Activated T-cell treated with anti-CD3 and anti-CD28 coated beads, Interleukin-2, amount 50 U/mL, for 4 hours (primary cell): ENCODE data around the gene RPL7A. TPM values are rescaled to one million over a fixed set of nuclear protein-coding genes. Genes with fewer than 3 reads are reported as not detected.
"Not testable (repeated sequence)": the region's sequence is repeated elsewhere in the genome, so short reads cannot be mapped to it uniquely, and the experiment has no call there.

Experiments
- ATAC-seq, 2 donors: fragments of 200-7000 bp; cut with Tn5 transposase; one replicate each; pipeline ENCODE4 v1.10.0; 2021
- DNase-seq: peaks from one replicate; pipeline ENCODE4 v3.0.0-alpha.2; 2020
- H3K27me3 Mint-ChIP-seq: one replicate; pipeline ENCODE4 v1.8.0; 2021; ENCODE audit warnings: low read depth, mixed read lengths
- H3K36me3 Mint-ChIP-seq: one replicate; pipeline ENCODE4 v1.8.0; 2022; ENCODE audit warnings: mixed read lengths; ENCODE audit not compliant: insufficient read depth
- H3K4me1 Mint-ChIP-seq: one replicate; pipeline ENCODE4 v1.8.0; 2021; ENCODE audit warnings: low read depth, mixed read lengths
- H3K4me3 Mint-ChIP-seq: one replicate; pipeline ENCODE4 v1.8.0; 2021; ENCODE audit warnings: mild to moderate bottlenecking, moderate library complexity, mixed read lengths
- H3K9me3 Mint-ChIP-seq: one replicate; pipeline ENCODE4 v1.8.0; 2021; ENCODE audit warnings: mixed read lengths
- total RNA-seq, 3 donors: library from RNA; stranded (reverse); gene quantifications; one replicate each; pipeline ENCODE4 v1.2.1, GENCODE V29; 2021

RPL7A gene
- total RNA-seq, 3 donors from 2014 or later: 3,573 to 3,630 (median 3,625) TPM

DNA sequence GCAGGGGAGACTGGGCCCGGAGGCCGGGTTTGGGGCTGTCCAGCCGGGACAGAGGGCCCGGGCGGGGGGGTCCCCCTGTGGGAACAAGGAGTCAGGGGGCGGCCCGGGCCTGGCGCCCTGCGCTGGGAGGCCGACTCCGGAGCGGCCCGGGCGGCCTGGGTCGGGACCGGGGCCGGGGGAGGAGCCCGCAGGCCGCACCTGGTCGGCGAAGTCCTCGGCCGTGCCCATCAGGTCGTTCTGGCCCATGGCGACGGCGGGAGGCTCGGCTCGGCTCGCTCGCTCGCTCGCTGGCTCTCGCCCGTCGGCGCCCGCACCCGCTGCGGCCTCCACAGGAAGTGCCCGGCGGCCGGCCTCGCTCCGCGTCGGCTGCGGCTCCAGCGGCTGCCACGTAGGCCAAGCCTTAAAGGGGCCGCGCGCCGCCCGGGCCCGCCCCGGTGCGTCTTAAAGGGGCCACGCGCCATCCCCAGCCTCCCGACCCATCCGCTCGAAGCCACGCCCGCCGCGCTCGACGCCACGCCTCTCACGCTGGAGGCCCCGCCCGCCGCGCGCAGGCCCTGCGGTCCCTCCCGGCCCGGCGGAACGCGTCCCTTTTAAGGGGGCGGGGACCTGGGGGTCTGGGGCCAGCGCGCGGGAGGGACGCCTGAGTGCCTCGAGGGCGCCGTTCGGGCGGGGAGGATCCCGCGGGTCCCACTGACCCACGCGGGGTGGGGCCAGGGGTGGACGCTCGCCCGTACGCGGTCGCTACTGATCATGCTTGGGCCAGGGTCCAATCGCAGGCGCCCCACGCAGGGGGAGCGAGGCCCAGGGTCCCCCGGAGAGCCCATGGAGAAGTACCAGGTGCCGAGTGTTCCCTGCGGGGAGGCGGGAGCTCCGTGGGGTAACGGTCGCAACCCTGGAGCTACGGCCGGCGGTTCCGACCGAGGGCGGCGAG, 28.0 kb downstream of the RPL7A start, which contains the start of the genes STKLD1 and SURF4:
TSS of gene STKLD1 (plus strand) at position 643 of the 931 bp plus-strand sequence. CDS start at position 751, 108 bp downstream.
TSS of gene SURF4 (minus strand) at position 337 of the 931 bp plus-strand sequence. CDS start at position 246, 91 bp downstream.
- DNase-seq (peak; percentile 95), ATAC-seq (peak; percentile 78 to 79)
- no peaks in the 10 kb centered on the region for H3K27me3 Mint-ChIP-seq
- H3K4me3 Mint-ChIP-seq: peak within 1 kb of the TSS; percentile 98
- H3K9me3 Mint-ChIP-seq: no peaks in the 10 kb centered on the region
- peaks cover 13% of the 10 kb centered on the region for H3K36me3 Mint-ChIP-seq
- H3K4me1 Mint-ChIP-seq: peaks cover 37% of the 10 kb centered on the region

DNA sequence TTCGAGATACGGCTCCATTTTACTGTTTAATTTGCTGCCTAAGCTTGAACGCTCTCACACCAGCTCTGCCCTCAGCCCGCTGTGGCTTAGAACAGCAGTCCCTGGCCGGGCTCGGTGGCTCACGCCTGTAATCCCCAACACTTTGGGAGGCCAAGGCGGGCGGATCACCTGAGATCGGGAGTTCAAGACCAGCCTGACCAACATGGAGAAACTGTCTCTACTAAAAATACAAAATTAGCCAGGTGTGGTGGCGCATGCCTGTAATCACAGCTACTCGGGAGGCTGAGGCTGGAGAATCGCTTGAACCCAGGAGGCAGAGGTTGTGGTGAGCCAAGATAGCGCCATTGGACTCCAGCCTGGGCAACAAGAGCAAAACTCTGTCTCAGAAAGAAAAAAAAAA, 29.3 kb downstream of the RPL7A start:
- not testable (repeated sequence) for H3K36me3 Mint-ChIP-seq, DNase-seq, H3K27me3 Mint-ChIP-seq, H3K9me3 Mint-ChIP-seq, ATAC-seq
- Mint-ChIP-seq H3K4me1 (peaks cover 24% of the 10 kb centered on the region), H3K4me3 (peak overlapping the region; percentile 64)

DNA sequence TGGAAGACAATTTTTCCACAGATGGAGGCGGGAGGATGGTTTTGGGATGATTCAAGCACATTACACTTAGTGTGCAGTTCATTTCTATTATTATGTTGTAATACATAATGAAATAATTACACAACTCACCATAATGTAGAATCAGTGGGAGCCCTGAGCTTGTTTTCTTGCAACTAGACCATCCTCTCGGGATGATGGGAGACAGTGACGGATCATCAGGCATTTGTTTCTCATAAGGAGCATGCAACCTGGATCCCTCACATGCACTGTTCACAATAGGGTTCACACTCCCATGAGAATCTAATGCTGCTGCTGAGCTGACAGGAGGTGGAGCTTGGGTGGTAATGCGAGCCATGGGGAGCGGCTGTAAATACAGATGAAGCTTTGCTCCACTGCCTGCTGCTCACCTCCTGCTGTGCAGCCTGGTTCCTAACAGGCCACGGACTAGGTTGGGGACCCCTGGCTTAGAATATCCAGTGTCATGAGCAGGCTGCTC, 29.8 kb downstream of the RPL7A start:
- ATAC-seq (no peak), DNase-seq (no peak)
- Mint-ChIP-seq H3K4me1 (peaks cover 20% of the 10 kb centered on the region), H3K4me3 (no peak overlapping the region), H3K36me3 (peaks cover 5% of the 10 kb centered on the region), H3K27me3 (no peaks in the 10 kb centered on the region), H3K9me3 (no peaks in the 10 kb centered on the region)

DNA sequence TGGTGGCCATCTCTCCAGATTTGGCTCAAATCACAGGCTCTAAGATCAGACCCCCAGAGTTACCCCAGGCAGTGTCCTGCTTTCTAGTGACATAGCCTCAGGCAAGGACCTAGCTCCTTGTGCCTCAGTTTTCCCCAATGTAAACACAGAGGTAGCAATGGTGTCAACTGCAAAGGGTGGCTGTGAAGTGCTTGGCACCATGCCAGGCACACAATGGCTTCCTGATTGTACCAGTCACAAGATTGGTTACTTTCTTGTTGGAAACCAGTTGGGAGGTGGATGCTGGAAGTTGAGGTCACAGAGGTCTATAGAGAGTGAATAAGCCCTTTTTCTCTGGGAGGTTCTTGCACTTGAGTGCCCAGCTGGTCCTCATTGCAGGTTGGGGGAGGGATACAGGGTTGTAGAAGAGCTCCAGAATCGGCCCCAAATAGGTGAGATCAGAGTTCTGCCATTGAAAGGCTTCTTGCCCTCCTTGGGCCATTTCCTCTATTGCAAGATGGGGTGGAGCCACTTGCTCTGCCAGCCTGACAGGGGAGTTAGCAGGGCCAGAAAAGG, 30.5 kb downstream of the RPL7A start:
- Mint-ChIP-seq H3K4me1 (peaks cover 12% of the 10 kb centered on the region), H3K4me3 (no peak overlapping the region)

DNA sequence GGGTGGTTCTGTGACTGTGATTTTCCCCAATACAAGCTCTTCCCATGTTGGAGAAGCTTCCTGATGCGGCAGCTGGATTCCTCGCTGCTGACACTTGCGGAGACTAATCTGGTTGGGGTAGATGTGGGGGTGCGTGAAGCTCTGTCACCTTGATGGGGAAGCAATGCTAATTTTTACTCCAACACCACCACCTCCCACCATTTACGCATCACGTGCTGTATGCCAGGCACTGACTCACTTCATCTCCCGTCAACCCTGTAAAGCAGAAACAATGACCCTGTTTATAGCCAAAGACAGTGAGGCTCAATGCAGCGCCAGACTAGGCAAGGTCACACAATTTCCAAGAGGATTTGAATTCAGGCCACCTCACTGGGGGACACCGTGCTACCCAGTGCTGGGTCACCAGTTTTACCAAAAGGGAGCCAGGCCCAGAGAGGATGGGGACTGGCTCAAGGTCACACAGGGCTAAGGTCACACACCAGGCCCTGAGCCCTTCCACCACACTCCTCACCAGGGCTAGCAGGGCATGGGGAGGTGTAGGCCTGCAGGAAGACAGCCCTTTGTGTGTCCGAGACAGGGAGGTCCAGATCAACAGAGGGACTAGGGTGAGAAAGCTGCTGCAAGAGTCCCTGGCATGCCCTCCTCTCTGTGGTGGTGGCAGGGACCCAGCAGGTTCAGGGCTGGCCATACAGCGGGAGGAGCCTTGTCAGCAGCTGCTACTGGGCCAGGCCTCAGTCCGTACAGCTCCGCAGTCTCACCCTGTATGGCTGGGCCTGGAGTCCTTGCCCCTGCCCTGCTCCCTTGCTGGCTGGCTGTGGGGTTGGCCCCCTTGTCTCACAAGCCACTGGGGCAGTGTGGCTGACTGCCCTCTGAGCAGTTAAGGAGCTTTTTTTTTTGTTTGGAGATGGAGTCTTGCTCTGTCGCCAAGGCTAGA, 31.4 kb downstream of the RPL7A start:
- ATAC-seq: no peak
- H3K9me3 Mint-ChIP-seq: no peaks in the 10 kb centered on the region
- H3K4me3 Mint-ChIP-seq: no peak overlapping the region

More for the DNA sequence above, 30.5 kb downstream of the RPL7A start:
- peaks cover 5% of the 10 kb centered on the region for H3K36me3 Mint-ChIP-seq
- no peaks in the 10 kb centered on the region for H3K27me3 Mint-ChIP-seq
- H3K9me3 Mint-ChIP-seq: no peaks in the 10 kb centered on the region
- DNase-seq: no peak
- no peak for ATAC-seq

DNA sequence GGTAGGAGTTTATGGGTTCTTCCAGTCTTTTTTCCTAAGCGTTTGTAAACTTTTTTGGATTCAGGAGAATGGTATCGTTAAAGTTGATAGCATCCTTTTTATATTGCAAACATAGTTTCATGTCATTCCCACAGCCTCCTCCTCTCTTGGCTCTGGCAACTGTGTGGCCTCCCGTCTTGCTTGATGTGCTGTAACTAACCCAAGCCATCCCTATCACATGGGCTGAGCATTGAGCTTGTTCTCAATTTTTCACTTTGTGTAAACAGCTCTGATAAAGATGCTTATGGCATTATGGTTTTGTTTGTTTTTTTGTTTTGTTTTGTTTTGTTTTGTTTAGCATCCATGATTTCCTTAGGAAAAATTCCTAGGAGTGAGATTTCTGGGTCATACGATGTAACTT, 32.7 kb downstream of the RPL7A start:
- H3K36me3 Mint-ChIP-seq: no peaks in the 10 kb centered on the region
- ATAC-seq: no peak
- no peaks in the 10 kb centered on the region for H3K9me3 Mint-ChIP-seq
- peaks cover 4% of the 10 kb centered on the region for H3K4me1 Mint-ChIP-seq
- H3K4me3 Mint-ChIP-seq: no peak overlapping the region
- no peaks in the 10 kb centered on the region for H3K27me3 Mint-ChIP-seq
- DNase-seq: no peak

More for the DNA sequence above, 31.4 kb downstream of the RPL7A start:
- Mint-ChIP-seq H3K36me3 (peaks cover 5% of the 10 kb centered on the region), H3K27me3 (no peaks in the 10 kb centered on the region), H3K4me1 (peaks cover 7% of the 10 kb centered on the region)
- DNase-seq: no peak

DNA sequence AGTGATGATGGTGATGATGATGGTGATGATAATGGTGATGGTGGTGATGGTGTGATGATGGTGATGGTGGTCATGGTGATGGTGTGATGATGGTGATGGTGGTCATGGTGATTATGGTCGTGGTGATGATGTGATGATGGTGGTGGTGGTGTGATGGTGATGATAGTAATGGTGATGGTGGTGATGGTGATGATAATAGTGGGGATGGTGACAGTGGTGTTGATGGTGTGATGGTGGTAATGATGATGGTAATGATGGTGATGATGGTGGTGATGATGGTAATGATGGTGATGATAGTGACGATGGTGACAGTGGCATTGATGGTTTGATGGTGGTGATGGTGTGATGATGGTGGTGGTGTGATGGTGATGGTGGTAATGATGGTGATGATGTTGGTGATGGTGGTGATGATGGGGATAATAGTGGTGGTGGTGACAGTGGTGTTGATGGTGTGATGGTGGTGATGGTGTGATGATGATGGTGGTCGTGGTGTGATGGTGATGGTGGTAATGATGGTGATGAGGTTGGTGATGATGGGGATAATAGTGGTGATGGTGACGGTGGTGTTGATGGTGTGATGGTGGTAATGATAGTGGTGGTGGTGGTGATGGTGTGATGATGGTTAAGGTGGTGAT, 34.6 kb downstream of the RPL7A start:
- Mint-ChIP-seq H3K36me3 (no peaks in the 10 kb centered on the region), H3K4me3 (no peak overlapping the region), H3K4me1 (no peaks in the 10 kb centered on the region), H3K27me3 (no peaks in the 10 kb centered on the region), H3K9me3 (no peaks in the 10 kb centered on the region)
- no peak for ATAC-seq
- DNase-seq: no peak

DNA sequence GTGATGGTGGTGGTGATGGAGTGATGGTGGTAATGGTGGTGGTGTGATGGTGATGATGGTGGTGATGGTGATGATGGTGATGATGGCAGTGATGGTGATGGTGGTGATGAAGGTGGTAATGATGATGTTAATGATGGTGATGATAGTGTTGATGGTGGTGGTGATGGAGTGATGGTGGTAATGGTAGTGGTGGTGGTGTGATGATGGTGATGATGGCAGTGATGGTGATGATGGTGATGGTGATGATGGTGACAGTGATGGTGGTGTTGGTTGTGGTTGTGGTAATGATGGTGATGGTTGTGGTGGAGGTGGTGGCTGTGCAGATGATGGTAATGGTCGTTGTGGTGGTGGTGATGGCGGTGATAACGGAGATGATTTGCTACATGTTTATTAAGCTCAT, 35.4 kb downstream of the RPL7A start:
- H3K36me3 Mint-ChIP-seq: no peaks in the 10 kb centered on the region

DNA sequence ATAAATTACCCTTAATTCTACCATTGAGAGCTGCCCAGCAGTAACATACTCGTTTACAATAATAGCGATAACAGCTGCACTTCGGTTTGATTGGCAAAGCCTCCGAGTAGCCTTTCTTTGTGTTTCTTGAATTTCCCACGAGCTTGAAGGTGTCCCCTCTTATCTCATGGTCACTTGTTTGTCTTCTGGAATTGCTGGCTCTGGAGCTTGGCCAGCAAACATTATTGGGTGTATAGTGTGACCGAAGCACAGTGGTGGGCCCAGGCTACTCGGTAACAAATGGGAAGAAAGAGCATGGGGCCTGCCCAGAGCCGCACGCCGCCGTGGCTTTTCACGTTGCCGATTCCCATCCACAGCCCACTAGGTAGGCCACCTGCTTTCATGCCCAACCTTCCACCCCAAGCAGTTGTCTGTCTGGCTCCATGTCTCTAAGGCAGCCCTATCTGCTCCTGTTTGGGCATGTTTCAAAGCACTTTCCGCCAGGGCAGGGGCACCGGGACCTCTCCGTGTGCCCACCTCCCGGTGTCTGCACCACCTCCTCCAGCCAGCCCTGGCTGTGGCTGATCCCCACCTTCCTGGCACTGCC, 36.8 kb downstream of the RPL7A start:
- Mint-ChIP-seq H3K4me3 (no peak overlapping the region), H3K9me3 (no peaks in the 10 kb centered on the region)
- no peak for DNase-seq

More for the DNA sequence above, 35.4 kb downstream of the RPL7A start:
- no peak for ATAC-seq
- Mint-ChIP-seq H3K4me3 (no peak overlapping the region), H3K4me1 (no peaks in the 10 kb centered on the region), H3K27me3 (no peaks in the 10 kb centered on the region), H3K9me3 (no peaks in the 10 kb centered on the region)
- no peak for DNase-seq

DNA sequence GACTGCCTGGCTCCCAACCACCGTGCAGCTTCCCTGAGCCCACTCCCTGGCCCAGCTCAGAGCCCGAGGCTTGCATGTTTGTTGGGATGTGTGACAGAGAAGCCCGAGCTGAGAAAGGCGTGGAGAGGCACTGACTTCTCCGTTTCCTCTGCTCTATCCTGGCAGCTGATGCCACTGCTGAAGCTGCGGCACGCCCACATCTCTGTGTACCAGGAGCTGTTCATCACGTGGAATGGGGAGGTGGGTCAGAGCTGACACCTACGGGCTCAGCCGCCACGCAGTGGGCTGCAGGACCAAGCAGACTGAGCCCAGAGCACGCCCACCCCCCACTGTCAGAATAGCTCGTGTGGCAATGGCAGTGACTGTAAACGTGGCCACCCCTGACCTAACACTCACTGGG, 37.4 kb downstream of the RPL7A start:
- Mint-ChIP-seq H3K4me3 (no peak overlapping the region), H3K4me1 (no peaks in the 10 kb centered on the region), H3K27me3 (peaks cover 2% of the 10 kb centered on the region), H3K9me3 (no peaks in the 10 kb centered on the region), H3K36me3 (no peaks in the 10 kb centered on the region)
- ATAC-seq (no peak), DNase-seq (no peak)

More for the DNA sequence above, 36.8 kb downstream of the RPL7A start:
- Mint-ChIP-seq H3K27me3 (peaks cover 2% of the 10 kb centered on the region), H3K36me3 (no peaks in the 10 kb centered on the region), H3K4me1 (no peaks in the 10 kb centered on the region)
- no peak for ATAC-seq

DNA sequence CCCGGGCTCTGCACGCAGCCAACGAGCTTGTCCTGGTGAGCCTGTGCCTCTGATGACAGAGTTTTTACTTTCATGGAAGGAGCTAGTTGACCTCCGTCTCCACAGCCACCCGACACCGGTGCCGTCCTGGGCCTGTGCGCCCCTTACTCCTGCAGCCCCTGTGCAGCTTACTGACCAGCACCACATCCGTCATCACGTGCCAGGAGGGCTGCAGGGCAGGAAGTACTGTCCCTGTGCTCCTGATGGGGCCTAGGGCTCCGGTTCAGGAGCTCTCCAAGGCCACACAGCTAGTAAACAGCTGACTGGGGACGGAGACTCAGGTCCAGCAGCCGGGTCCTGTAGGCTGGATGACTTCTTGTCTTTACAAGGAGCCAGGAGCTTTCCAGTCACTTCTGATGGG, 38.3 kb downstream of the RPL7A start:
- Mint-ChIP-seq H3K9me3 (no peaks in the 10 kb centered on the region), H3K4me1 (no peaks in the 10 kb centered on the region), H3K27me3 (peaks cover 2% of the 10 kb centered on the region), H3K4me3 (no peak overlapping the region), H3K36me3 (no peaks in the 10 kb centered on the region)
- no peak for DNase-seq
- no peak for ATAC-seq

DNA sequence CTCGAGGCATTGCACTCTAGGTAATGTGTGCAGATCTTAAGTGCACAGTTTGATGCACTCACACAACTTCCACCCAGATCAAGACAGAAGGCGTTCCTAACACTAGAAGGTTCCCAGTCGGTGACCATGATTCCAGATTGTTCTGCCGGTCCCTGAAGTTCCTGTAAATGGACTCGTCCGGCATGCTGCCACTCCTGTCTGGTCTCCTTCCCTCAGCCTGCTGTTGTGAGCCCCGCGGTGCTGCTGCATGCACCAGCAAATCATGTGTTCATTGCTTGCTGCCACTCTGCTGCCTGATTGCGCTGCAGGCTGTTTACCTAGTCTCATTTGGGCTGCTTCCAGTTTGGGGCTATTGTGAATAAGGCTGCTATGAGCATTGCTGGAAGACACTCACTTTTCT, 39.7 kb downstream of the RPL7A start:
- DNase-seq (no peak), ATAC-seq (no peak)
- H3K4me1 Mint-ChIP-seq: no peaks in the 10 kb centered on the region
- no peaks in the 10 kb centered on the region for H3K36me3 Mint-ChIP-seq
- H3K27me3 Mint-ChIP-seq: peaks cover 2% of the 10 kb centered on the region
- no peak overlapping the region for H3K4me3 Mint-ChIP-seq
- H3K9me3 Mint-ChIP-seq: no peaks in the 10 kb centered on the region

DNA sequence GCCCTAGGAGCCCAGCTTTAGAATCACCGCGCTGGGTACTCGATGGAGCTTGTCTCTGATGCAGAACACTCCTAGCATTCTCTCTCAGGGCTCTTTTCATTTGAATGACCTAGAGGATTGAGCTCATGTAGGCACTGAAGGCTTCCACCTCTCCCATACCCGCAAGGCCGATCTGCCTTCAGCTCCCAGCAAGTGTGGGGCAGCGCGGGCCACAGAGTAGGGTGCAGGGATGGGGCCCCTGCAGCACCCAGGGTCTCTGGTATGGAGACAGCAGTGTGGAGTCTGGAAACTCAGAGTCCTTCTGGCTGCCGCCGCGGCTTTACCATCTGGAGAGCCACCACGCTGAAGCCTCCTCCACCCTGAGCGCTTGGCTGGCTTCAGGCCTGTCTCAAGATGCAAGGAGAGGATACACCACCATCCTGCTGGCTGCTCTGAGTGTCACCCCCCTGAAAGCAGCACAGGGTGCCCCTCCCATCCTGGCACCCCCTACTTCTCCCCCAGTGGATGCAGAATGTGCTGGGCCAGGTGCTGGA, 41.1 kb downstream of the RPL7A start:
- no peak overlapping the region for H3K4me3 Mint-ChIP-seq
- no peaks in the 10 kb centered on the region for H3K4me1 Mint-ChIP-seq
- H3K27me3 Mint-ChIP-seq: peaks cover 2% of the 10 kb centered on the region
- H3K9me3 Mint-ChIP-seq: no peaks in the 10 kb centered on the region
- H3K36me3 Mint-ChIP-seq: no peaks in the 10 kb centered on the region
- ATAC-seq: no peak
- DNase-seq: no peak
